ENCODE measurements around the gene EZH1.

Gene EZH1

DNA sequence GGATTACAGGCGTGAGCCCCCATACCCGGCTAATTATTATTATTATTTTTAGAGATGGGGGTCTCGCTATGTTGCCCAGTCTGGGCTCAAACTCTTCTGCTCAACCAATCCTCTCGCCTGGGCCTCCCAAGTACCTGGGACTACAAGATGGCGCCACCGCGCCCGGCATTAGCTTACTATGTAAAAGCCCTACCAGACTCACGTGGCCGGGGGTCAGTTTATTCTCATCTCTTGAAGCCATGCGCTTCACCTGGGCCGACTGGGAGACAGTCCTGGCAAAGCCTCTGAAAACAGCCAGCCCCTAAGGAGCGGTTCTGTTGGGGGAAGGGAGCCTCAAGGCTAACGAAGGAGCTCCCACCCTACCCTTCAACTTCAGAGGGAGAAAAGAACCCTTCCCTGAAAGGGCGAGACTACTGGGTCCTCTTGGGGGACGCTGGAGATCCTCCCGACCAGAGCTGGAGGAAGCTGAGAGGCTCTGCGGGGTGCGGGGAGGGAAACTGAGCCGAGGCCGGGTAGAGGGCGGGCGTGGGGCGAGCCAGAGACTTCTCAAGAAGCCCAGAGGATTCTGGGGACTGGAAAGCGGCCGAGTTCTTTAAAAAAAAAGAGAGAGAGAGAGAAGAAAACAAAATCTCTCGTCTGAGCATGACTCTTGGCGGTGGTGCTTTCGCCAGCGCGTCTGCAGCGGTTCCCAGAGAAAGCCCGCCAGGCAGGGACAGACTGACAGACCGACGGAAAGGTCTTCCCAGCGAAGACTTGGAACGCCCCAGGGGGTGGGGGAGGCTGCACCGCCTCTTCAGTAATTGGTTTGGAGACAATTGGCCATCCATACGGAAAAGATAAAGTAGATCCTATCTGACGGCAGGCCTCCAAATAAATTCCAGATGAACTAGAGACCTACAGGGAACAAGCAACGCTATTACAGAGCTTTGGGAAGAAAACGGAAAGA, 91.4 kb downstream of the EZH1 start:
- no peak overlapping the region for H2AFZ ChIP-seq (ENCODE audit: low read length)
- H3K9me2 ChIP-seq (ENCODE audit: low read depth, low read length) = no peaks in the 10 kb centered on the region
- H3F3A ChIP-seq (ENCODE audit: insufficient read depth, low read length) = no peaks in the 10 kb centered on the region
- no peak overlapping the region for H3K4me2 ChIP-seq (ENCODE audit: low read length)
- TF ChIP-seq, protein P1, sequence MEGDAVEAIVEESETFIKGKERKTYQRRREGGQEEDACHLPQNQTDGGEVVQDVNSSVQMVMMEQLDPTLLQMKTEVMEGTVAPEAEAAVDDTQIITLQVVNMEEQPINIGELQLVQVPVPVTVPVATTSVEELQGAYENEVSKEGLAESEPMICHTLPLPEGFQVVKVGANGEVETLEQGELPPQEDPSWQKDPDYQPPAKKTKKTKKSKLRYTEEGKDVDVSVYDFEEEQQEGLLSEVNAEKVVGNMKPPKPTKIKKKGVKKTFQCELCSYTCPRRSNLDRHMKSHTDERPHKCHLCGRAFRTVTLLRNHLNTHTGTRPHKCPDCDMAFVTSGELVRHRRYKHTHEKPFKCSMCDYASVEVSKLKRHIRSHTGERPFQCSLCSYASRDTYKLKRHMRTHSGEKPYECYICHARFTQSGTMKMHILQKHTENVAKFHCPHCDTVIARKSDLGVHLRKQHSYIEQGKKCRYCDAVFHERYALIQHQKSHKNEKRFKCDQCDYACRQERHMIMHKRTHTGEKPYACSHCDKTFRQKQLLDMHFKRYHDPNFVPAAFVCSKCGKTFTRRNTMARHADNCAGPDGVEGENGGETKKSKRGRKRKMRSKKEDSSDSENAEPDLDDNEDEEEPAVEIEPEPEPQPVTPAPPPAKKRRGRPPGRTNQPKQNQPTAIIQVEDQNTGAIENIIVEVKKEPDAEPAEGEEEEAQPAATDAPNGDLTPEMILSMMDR (IDR thresholded peaks at IDR 0.05; ENCODE audit: low read length) = no peak
- no peak for TF ChIP-seq EZH2 (IDR thresholded peaks at IDR 0.05; ENCODE audit: borderline replicate concordance, low read length)
- no peak overlapping the region for H3K9ac ChIP-seq (ENCODE audit: low read length)
- no peaks in the 10 kb centered on the region for H3K79me2 ChIP-seq (ENCODE audit: insufficient read depth, low read length)
- H4K20me1 ChIP-seq (ENCODE audit: insufficient read depth, low read length) = no peaks in the 10 kb centered on the region
- H3K27me3 ChIP-seq (ENCODE audit: insufficient read depth, low read length) = 0 out of 2 replicates have a peak, but pooled peaks cover 4% of the 10 kb centered on the region
- H3K4me3 ChIP-seq (ENCODE audit: low read depth, low read length, poor library complexity, severe bottlenecking) = no peak overlapping the region
- H3K27ac ChIP-seq (ENCODE audit: low read depth, low read length, poor library complexity, severe bottlenecking) = no peak overlapping the region
- no peaks in the 10 kb centered on the region; the same call in 1 of the 2 replicates for H3K36me3 ChIP-seq (ENCODE audit: insufficient read depth, low read length)
- H3K9me3 ChIP-seq (ENCODE audit: low read length) = no peaks in the 10 kb centered on the region
- H3K4me1 ChIP-seq (ENCODE audit: insufficient read depth, low read length, severe bottlenecking) = peaks cover under 1% of the 10 kb centered on the region

DNA sequence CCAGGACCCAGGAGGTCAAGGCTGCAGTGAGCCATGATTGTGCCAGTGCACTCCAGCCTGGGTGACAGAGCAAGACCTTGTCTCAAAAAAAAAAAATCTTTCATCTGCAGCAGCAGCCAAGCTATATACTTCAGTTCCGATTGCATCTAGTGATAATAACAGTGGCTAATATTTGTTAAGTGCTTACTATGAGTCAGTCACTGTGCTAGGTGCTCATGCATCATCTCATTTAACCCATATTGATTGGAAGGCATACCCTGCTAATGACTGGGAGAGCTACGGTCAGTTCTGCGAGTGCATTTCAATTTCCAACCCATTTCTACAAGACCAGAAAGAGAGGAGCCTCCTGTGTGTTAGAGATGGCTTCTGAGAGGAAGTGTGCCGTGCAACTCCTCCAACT, 93.4 kb downstream of the EZH1 start:
- 0 out of 2 replicates have a peak, but pooled peaks cover 4% of the 10 kb centered on the region for H3K27me3 ChIP-seq (ENCODE audit: insufficient read depth, low read length)
- no peaks in the 10 kb centered on the region for H4K20me1 ChIP-seq (ENCODE audit: insufficient read depth, low read length)
- no peaks in the 10 kb centered on the region for H3K9me3 ChIP-seq (ENCODE audit: low read length)
- peaks cover 5% of the 10 kb centered on the region for H3K4me1 ChIP-seq (ENCODE audit: insufficient read depth, low read length, severe bottlenecking)
- TF ChIP-seq, protein P1 (IDR thresholded peaks at IDR 0.05; ENCODE audit: low read length) = no peak
- no peak for TF ChIP-seq EZH2 (IDR thresholded peaks at IDR 0.05; ENCODE audit: borderline replicate concordance, low read length)
- no peaks in the 10 kb centered on the region for H3K9me2 ChIP-seq (ENCODE audit: low read depth, low read length)
- H3K4me3 ChIP-seq (ENCODE audit: low read depth, low read length, poor library complexity, severe bottlenecking) = no peak overlapping the region
- no peak overlapping the region for H2AFZ ChIP-seq (ENCODE audit: low read length)
- no peaks in the 10 kb centered on the region for H3K79me2 ChIP-seq (ENCODE audit: insufficient read depth, low read length)
- H3K9ac ChIP-seq (ENCODE audit: low read length) = no peak overlapping the region
- H3K27ac ChIP-seq (ENCODE audit: low read depth, low read length, poor library complexity, severe bottlenecking) = no peak overlapping the region
- no peaks in the 10 kb centered on the region for H3K36me3 ChIP-seq (ENCODE audit: insufficient read depth, low read length)
- no peaks in the 10 kb centered on the region for H3F3A ChIP-seq (ENCODE audit: insufficient read depth, low read length)
- no peak overlapping the region for H3K4me2 ChIP-seq (ENCODE audit: low read length)

Measured in OCI-LY1 (cell line).